GM23338 (cell line): ENCODE measurements around the gene CD163. TPM values are rescaled to one million over a fixed set of nuclear protein-coding genes. Genes with fewer than 3 reads are reported as not detected.

ENCODE experiments used
- ATAC-seq: fragments of 200-7000 bp; cut with Tn5 transposase; 3 replicates; pipeline ENCODE4 v1.9.1; 2020
- DNase-seq: peaks from one replicate; pipeline ENCODE4 v3.0.0-alpha.2; 2015; ENCODE audit warnings: low spot score
- H2AFZ ChIP-seq: fragments of 200-600 bp; sonication (generic); 2 replicates; pipeline ENCODE4 v1.8.0; 2016; ENCODE audit warnings: antibody characterized with exemption, mild to moderate bottlenecking, moderate library complexity
- H3F3A ChIP-seq: fragments of 200-600 bp; sonication (generic); replicated peaks from 2 replicates; pipeline ENCODE4 v1.8.0; 2017; ENCODE audit warnings: antibody characterized with exemption, mixed run types, low read depth
- H3K27ac ChIP-seq: fragments of 200-600 bp; sonication (generic); 2 replicates; pipeline ENCODE4 v1.6.1; 2016; ENCODE audit warnings: low read depth
- H3K27me3 ChIP-seq: fragments of 200-600 bp; sonication (generic); 2 replicates; pipeline ENCODE4 v1.8.0; 2016; ENCODE audit warnings: mild to moderate bottlenecking, mixed run types, moderate library complexity; ENCODE audit not compliant: insufficient read depth
- H3K36me3 ChIP-seq: fragments of 200-600 bp; sonication (generic); 2 replicates; pipeline ENCODE4 v1.8.0; 2016; ENCODE audit warnings: mild to moderate bottlenecking; ENCODE audit not compliant: insufficient read depth
- H3K4me1 ChIP-seq: fragments of 200-600 bp; sonication (generic); 2 replicates; pipeline ENCODE4 v1.8.0; 2016; ENCODE audit warnings: mild to moderate bottlenecking, moderate library complexity; ENCODE audit not compliant: insufficient read depth
- H3K4me2 ChIP-seq: fragments of 200-600 bp; sonication (generic); 2 replicates; pipeline ENCODE4 v1.7.1; 2017; ENCODE audit warnings: mixed run types
- H3K4me3 ChIP-seq: fragments of 200-600 bp; sonication (generic); 2 replicates; pipeline ENCODE4 v1.6.1; 2016; ENCODE audit warnings: mixed run types
- H3K79me2 ChIP-seq: fragments of 200-600 bp; sonication (generic); replicated peaks from 2 replicates; pipeline ENCODE4 v1.8.0; 2017; ENCODE audit warnings: mild to moderate bottlenecking; ENCODE audit not compliant: insufficient read depth
- H3K9me2 ChIP-seq: fragments of 200-600 bp; sonication (generic); 2 replicates; pipeline ENCODE4 v1.8.0; 2017; ENCODE audit not compliant: insufficient read depth
- H4K20me1 ChIP-seq: fragments of 200-600 bp; sonication (generic); replicated peaks from 2 replicates; pipeline ENCODE4 v1.8.0; 2017; ENCODE audit warnings: mild to moderate bottlenecking; ENCODE audit not compliant: insufficient read depth
- H3K27ac Mint-ChIP-seq: 2 replicates; pipeline ENCODE4 v1.8.0; 2020; ENCODE audit warnings: inconsistent platforms, mild to moderate bottlenecking, moderate library complexity, mixed read lengths
- H3K27me3 Mint-ChIP-seq: 3 replicates; pipeline ENCODE4 v1.8.0; 2022; ENCODE audit warnings: low read depth, mild to moderate bottlenecking, moderate library complexity, mixed read lengths, inconsistent platforms; ENCODE audit not compliant: insufficient read depth, poor library complexity
- H3K36me3 Mint-ChIP-seq: 3 replicates; pipeline ENCODE4 v1.8.0; 2021; ENCODE audit warnings: low read depth, mild to moderate bottlenecking, inconsistent platforms, moderate library complexity, mixed read lengths
- H3K4me1 Mint-ChIP-seq: 3 replicates; pipeline ENCODE4 v1.8.0; 2020; ENCODE audit warnings: mild to moderate bottlenecking, inconsistent platforms, mixed read lengths
- H3K4me3 Mint-ChIP-seq: 3 replicates; pipeline ENCODE4 v1.8.0; 2021; ENCODE audit warnings: moderate library complexity, mild to moderate bottlenecking, inconsistent platforms, mixed read lengths
- H3K9me3 Mint-ChIP-seq: 3 replicates; pipeline ENCODE4 v1.8.0; 2020; ENCODE audit warnings: moderate library complexity, mild to moderate bottlenecking, inconsistent platforms, mixed read lengths
- CREB1 ChIP-seq: fragments of 250-450 bp; sonication (Bioruptor Pico); IDR thresholded peaks from 2 replicates; pipeline ENCODE4 v1.5.0; 2020; ENCODE audit warnings: low read depth, mild to moderate bottlenecking, moderate library complexity
- ETS1 ChIP-seq: IDR thresholded peaks from 2 replicates; pipeline ENCODE4 v1.6.1; 2016; ENCODE audit warnings: antibody characterized with exemption
- EZH2 ChIP-seq: fragments of 200-600 bp; sonication (generic); IDR thresholded peaks from one replicate; pipeline ENCODE4 v1.8.0; 2017; ENCODE audit warnings: antibody characterized with exemption, mild to moderate bottlenecking, low read depth; ENCODE audit not compliant: unreplicated experiment
- EZH2phosphoT487 ChIP-seq: fragments of 200-600 bp; sonication (generic); IDR thresholded peaks from one replicate; pipeline ENCODE4 v1.8.1; 2018; ENCODE audit warnings: antibody characterized with exemption; ENCODE audit not compliant: unreplicated experiment
- JUNB ChIP-seq: IDR thresholded peaks from one replicate; pipeline ENCODE4 v1.6.1; 2016; ENCODE audit warnings: antibody characterized with exemption; ENCODE audit not compliant: unreplicated experiment
- NANOG ChIP-seq: IDR thresholded peaks from 2 replicates; pipeline ENCODE4 v1.6.1; 2016; ENCODE audit warnings: antibody characterized with exemption, borderline replicate concordance
- REST ChIP-seq: IDR thresholded peaks from one replicate; pipeline ENCODE4 v1.6.1; 2018; ENCODE audit warnings: antibody characterized with exemption; ENCODE audit not compliant: unreplicated experiment
- STAT1 ChIP-seq: IDR thresholded peaks from one replicate; pipeline ENCODE4 v1.6.1; 2016; ENCODE audit warnings: antibody characterized with exemption; ENCODE audit not compliant: unreplicated experiment
- ZNF114 ChIP-seq: fragments of 250-450 bp; sonication (Bioruptor Pico); IDR thresholded peaks from 2 replicates; pipeline ENCODE4 v1.5.0; 2020; ENCODE audit warnings: mild to moderate bottlenecking, moderate library complexity
- ZNF462 ChIP-seq: fragments of 250-450 bp; sonication (Bioruptor Pico); IDR thresholded peaks from 2 replicates; pipeline ENCODE4 v1.5.0; 2020; ENCODE audit warnings: mild to moderate bottlenecking, moderate library complexity
- polyA plus RNA-seq: library from polyadenylated mRNA; unstranded; fragments of >200 nt; fragmentation: Nextera tagmentation; extraction: Ambion mirVana; gene quantifications from 2 replicates; pipeline ENCODE4 v1.2.1, GENCODE V29; 2016
- total RNA-seq: library from RNA; depleted of rRNA; stranded (reverse); fragments of >200 nt; shearing (Covaris generic); gene quantifications from 2 replicates; pipeline ENCODE4 v1.2.3, GENCODE V29; 2014

CD163 gene
- total and polyA plus RNA-seq, 2 experiments from 2014 or later = not detected

GRCh38 chr12:7542046-7542445, 38.5 kb upstream of the CD163 start:
- Histone ChIP-seq H3K36me3 (no peaks in the 10 kb centered on the region), H3K27me3 (no peaks in the 10 kb centered on the region), H3K79me2 (no peaks in the 10 kb centered on the region), H2AFZ (peak overlapping the region; percentile 87; the same call in 1 of the 2 replicates), H4K20me1 (no peaks in the 10 kb centered on the region), H3K4me1 (no peaks in the 10 kb centered on the region), H3K27ac (no peak overlapping the region), H3K4me3 (no peak overlapping the region), H3K4me2 (no peak overlapping the region), H3K9me2 (no peaks in the 10 kb centered on the region), H3F3A (no peaks in the 10 kb centered on the region)
- H3K27ac Mint-ChIP-seq = no peak overlapping the region
- no peak for DNase-seq
- no peak for TF ChIP-seq STAT1
- H3K9me3 Mint-ChIP-seq = no peaks in the 10 kb centered on the region; the same call in 1 of the 3 replicates
- H3K4me3 Mint-ChIP-seq = no peak overlapping the region
- peaks cover 3% of the 10 kb centered on the region; the same call in 2 of the 3 replicates for H3K4me1 Mint-ChIP-seq
- ATAC-seq = no peak
- no peaks in the 10 kb centered on the region for H3K36me3 Mint-ChIP-seq
- H3K27me3 Mint-ChIP-seq = no peaks in the 10 kb centered on the region

- H3K9me2 ChIP-seq = no peaks in the 10 kb centered on the region
- no peak for DNase-seq
- peaks cover 2% of the 10 kb centered on the region for H3K27me3 Mint-ChIP-seq
- no peaks in the 10 kb centered on the region for H3K36me3 ChIP-seq
- H3K4me3 ChIP-seq = no peak overlapping the region
- H3K36me3 Mint-ChIP-seq = peaks cover 13% of the 10 kb centered on the region; the same call in 2 of the 3 replicates
- no peaks in the 10 kb centered on the region for H3K79me2 ChIP-seq
- H3K27me3 ChIP-seq = no peaks in the 10 kb centered on the region
- no peak overlapping the region for H3K4me2 ChIP-seq
- no peaks in the 10 kb centered on the region for H3K4me1 ChIP-seq
- no peak overlapping the region for H3K27ac Mint-ChIP-seq
- H3K4me3 Mint-ChIP-seq = no peak overlapping the region
- no peak for ATAC-seq
- H3K27ac ChIP-seq = no peak overlapping the region
- no peaks in the 10 kb centered on the region for H4K20me1 ChIP-seq
- peaks cover 17% of the 10 kb centered on the region for H3K9me3 Mint-ChIP-seq
- H3F3A ChIP-seq = no peaks in the 10 kb centered on the region
- no peak overlapping the region for H2AFZ ChIP-seq
- no peaks in the 10 kb centered on the region for H3K4me1 Mint-ChIP-seq
- TF ChIP-seq REST (no peak), EZH2phosphoT487 (no peak), JUNB (no peak), STAT1 (no peak), ZNF462 (no peak), ETS1 (no peak), EZH2 (no peak), NANOG (no peak), ZNF114 (CRISPR knock-in tag) (no peak), CREB1 (no peak)
These were observed 10.8 kb upstream of the CD163 start for GRCh38 chr12:7514416-7514815.
